ENCODE measurements around the gene LHFPL6.

DNA sequence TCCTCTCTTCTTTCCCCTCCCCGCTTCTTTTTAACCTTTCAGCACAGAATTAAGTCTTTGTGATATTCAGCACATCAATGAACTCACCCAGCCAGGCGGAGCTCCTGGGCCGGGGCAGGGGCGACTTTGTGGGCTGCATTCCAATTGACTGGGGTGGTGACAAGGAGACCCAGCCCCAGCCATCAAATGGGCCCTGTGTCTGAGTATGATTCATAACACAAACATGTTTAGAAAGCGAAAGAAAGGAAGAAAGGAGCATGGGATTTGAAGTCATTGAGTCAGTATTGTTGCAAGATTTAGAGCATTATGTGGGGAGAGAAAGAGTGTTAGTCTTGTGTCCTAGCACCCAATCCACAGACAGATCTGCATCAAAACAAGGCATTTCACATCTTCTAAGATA is 185.3 kb downstream of the LHFPL6 start:
- TF ChIP-seq, protein P1, sequence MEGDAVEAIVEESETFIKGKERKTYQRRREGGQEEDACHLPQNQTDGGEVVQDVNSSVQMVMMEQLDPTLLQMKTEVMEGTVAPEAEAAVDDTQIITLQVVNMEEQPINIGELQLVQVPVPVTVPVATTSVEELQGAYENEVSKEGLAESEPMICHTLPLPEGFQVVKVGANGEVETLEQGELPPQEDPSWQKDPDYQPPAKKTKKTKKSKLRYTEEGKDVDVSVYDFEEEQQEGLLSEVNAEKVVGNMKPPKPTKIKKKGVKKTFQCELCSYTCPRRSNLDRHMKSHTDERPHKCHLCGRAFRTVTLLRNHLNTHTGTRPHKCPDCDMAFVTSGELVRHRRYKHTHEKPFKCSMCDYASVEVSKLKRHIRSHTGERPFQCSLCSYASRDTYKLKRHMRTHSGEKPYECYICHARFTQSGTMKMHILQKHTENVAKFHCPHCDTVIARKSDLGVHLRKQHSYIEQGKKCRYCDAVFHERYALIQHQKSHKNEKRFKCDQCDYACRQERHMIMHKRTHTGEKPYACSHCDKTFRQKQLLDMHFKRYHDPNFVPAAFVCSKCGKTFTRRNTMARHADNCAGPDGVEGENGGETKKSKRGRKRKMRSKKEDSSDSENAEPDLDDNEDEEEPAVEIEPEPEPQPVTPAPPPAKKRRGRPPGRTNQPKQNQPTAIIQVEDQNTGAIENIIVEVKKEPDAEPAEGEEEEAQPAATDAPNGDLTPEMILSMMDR (conservative IDR thresholded peaks at IDR 0.05): no peak
- TF ChIP-seq EZH2 (IDR thresholded peaks at IDR 0.05; ENCODE audit: low read depth): no peak

All from PC-9 (cell line).